Measurements from ENCODE around the gene ZFR. TPM values are rescaled to one million over a fixed set of nuclear protein-coding genes. Genes with fewer than 3 reads are reported as not detected.

ZFR gene
- total and polyA plus RNA-seq, 9 of the 15 experiments (the other 6 are each of a cell fraction or from before 2014, with no cell fraction given) = 35.5 to 108 (median 71.1) TPM

- TF ChIP-seq ZSCAN32 (CRISPR knock-in tag; IDR thresholded peaks at IDR 0.05) (no peak), KHSRP (IDR thresholded peaks at IDR 0.05) (no peak), SAP30 (IDR thresholded peaks at IDR 0.05; ENCODE audit: borderline replicate concordance, insufficient read depth, low read depth, low read length, poor library complexity, severe bottlenecking) (no peak)
- TF ChIP-seq, protein P1, sequence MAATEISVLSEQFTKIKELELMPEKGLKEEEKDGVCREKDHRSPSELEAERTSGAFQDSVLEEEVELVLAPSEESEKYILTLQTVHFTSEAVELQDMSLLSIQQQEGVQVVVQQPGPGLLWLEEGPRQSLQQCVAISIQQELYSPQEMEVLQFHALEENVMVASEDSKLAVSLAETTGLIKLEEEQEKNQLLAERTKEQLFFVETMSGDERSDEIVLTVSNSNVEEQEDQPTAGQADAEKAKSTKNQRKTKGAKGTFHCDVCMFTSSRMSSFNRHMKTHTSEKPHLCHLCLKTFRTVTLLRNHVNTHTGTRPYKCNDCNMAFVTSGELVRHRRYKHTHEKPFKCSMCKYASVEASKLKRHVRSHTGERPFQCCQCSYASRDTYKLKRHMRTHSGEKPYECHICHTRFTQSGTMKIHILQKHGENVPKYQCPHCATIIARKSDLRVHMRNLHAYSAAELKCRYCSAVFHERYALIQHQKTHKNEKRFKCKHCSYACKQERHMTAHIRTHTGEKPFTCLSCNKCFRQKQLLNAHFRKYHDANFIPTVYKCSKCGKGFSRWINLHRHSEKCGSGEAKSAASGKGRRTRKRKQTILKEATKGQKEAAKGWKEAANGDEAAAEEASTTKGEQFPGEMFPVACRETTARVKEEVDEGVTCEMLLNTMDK (IDR thresholded peaks at IDR 0.05; ENCODE audit: borderline replicate concordance, insufficient read depth, low read depth, low read length, poor library complexity, severe bottlenecking) = no peak
Measured at GRCh38 chr5:32449262-32449661, 4.7 kb upstream of the ZFR start (continued).

DNA sequence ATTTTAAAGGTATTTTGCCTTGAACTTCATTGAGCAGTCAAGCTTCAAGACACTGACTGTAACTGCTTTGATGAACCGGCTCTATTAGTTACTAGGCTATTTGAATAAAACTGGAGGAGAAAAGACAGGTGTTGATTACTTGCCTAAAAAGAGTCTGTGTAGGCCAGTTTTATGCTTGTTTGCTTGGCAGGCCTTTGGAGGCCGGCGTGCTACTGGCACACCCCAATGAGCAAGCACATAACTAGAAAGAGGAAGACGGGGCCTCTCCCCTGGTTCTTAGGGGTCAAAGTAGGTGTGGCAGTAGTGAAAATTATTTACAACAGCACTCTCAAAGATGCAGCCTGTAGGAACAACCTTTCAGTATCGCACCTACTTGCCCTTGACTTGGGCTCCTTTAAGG is 2.1 kb upstream of the ZFR start:
- Histone ChIP-seq H4K20me1 (replicated peaks; ENCODE audit: control insufficient read depth, insufficient read depth, low read length) (peaks cover 12% of the 10 kb centered on the region), H3K27ac (ENCODE audit: extremely low read depth, low read depth, low read length) (no peak overlapping the region), H3K79me2 (ENCODE audit: control insufficient read depth, insufficient read depth, low read length) (peaks cover 33% of the 10 kb centered on the region), H3K4me1 (replicated peaks in 1 of 2; ENCODE audit: control insufficient read depth in 2 of 2, insufficient read depth in 2 of 2, low read length in 2 of 2) (peaks cover 20 to 27% of the 10 kb centered on the region in 2 experiments; a peak in 4 of 5 replicates), H3K9me3 (replicated peaks; ENCODE audit: control insufficient read depth, insufficient read depth, low read depth, low read length) (no peaks in the 10 kb centered on the region), H3K36me3 (ENCODE audit: control insufficient read depth, insufficient read depth, low read length) (peaks cover 7% of the 10 kb centered on the region; the same call in 1 of the 3 replicates), H3K9ac (ENCODE audit: insufficient read depth in 1 of 2, low read depth in 2 of 2, low read length in 2 of 2) (no peak overlapping the region), H3K4me3 (no peak overlapping the region), H3K27me3 (ENCODE audit: control insufficient read depth in 2 of 2, insufficient read depth in 2 of 2, low read length in 2 of 2) (peaks cover 0 to 13% of the 10 kb centered on the region in 2 experiments; a peak in 3 of 5 replicates), H2AFZ (ENCODE audit: low read depth, low read length) (peak overlapping the region; percentile 28; the same call in 1 of the 2 replicates), H3K4me2 (ENCODE audit: insufficient read depth, low read length) (no peak overlapping the region), H3K9me1 (ENCODE audit: control insufficient read depth, insufficient read depth, low read length) (no peaks in the 10 kb centered on the region)
- no TSS peak for BruUV-seq (replicated peaks)
- in situ Hi-C loops (cut with MboI) (no loop called here), intact Hi-C loops (cut with micrococcal nuclease) (no loop called here)
- no peak for ATAC-seq
- no peak for FAIRE-seq
- TF ChIP-seq RBM15 (IDR thresholded peaks at IDR 0.05; ENCODE audit: insufficient read depth, low read length) (no peak), GATAD2A (IDR thresholded peaks at IDR 0.05) (no peak), ZNF184 (CRISPR knock-in tag; IDR thresholded peaks at IDR 0.05) (no peak), SPI1 (IDR thresholded peaks at IDR 0.05; ENCODE audit: borderline replicate concordance, low read depth, low read length) (peak; percentile 60; the same call in 1 of the 2 replicates), ZSCAN32 (CRISPR knock-in tag; IDR thresholded peaks at IDR 0.05) (no peak), ZNF212 (CRISPR knock-in tag; IDR thresholded peaks at IDR 0.05) (no peak)
- DNase-seq (ENCODE audit: extremely low read depth in 1 of 4, low spot score in 3 of 4) = no peak
- CTCF ChIA-PET (ENCODE audit: low intra/inter-chr PET ratio) = no interaction called here
- 53% methylated on average over 5 of the region's 5 CpGs for WGBS (ENCODE audit: insufficient coverage, low coverage, missing lambda C conversion rate)
- POLR2A ChIA-PET = interaction anchor here (1.7 kb wide), 1 partner anchor 11 kb away, joined by 4 read pairs; no protein-coding TSS in a partner anchor
